ENCODE measurements around the gene EGFL7. TPM values are rescaled to one million over a fixed set of nuclear protein-coding genes. Genes with fewer than 3 reads are reported as not detected.

Gene EGFL7
- total RNA-seq, 1 donor: 2.4 TPM

DNA sequence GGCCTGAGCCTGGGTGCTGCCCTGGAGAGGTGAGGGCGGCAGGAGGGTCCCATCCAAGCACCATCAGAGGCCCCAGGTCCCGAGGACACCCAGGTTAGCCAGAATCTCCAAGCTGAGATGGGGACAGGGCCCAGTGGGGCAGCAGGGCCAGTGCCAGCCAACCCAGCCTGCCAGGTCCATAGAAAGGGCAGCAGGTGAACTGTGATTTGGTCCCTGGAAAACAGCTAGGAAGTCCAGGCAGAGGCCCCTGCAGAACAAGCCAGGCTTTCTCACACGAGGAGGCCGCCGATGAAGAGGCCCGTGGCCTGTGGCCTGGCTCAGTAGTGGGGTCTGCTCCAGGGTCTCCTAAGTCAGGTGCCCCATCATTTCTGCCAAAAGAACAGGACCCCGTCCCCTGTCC is 22.5 kb downstream of the EGFL7 start:
- DNase-seq (ENCODE audit: low read depth): no peak
- TF ChIP-seq CTCF (IDR thresholded peaks at IDR 0.05; ENCODE audit: insufficient read depth, low read length): no peak
- no peak overlapping the region for H3K4me3 ChIP-seq (ENCODE audit: low read depth, low read length)

DNA sequence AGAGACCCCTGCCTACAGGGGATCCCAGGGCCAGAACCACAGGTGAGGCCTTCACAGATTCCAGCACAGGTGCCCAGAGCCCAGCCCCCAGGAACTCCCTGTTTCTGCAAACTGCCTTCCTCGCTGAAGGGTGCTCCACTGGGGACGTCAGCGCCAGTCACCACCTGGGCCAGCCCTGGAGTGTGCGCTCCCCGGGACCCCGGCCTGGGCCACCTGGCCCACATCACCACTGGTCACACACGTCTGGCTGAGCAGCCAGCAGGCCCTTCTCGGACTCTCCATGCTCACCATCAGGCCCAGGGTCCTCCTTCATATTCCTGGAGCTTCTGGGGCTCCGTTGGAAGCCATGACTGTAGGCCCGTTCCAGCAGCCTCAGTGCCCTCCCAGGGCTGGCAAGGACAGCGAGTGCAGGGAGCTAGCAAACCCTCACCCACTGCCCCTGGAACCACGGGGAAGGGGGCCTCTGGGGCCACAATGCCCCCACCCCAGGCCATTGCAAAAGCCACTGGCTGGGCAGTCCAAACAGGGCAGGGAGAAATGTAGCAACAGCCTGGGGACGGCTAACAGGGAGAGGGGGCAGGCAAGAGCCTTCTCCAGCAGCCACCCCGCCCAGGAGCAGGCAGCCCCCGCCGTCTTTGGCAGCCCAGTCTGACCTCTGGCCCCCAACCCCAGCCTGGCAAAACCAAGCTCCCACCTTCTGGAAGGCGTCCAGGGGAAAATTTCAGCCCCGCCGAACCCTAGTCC is 23.2 kb downstream of the EGFL7 start:
- peak; percentile 27 for DNase-seq (ENCODE audit: low read depth)
- H3K4me3 ChIP-seq (ENCODE audit: low read depth, low read length): peak overlapping the region; percentile 78
- peak; percentile 23 for TF ChIP-seq CTCF (IDR thresholded peaks at IDR 0.05; ENCODE audit: insufficient read depth, low read length)

- no peak for DNase-seq (ENCODE audit: low read depth)
- peak overlapping the region; percentile 78 for H3K4me3 ChIP-seq (ENCODE audit: low read depth, low read length)
- TF ChIP-seq CTCF (IDR thresholded peaks at IDR 0.05; ENCODE audit: insufficient read depth, low read length): no peak
Observed at GRCh38 chr9:136686534-136686793, 23.7 kb downstream of the EGFL7 start.

- no peak for TF ChIP-seq CTCF (IDR thresholded peaks at IDR 0.05; ENCODE audit: insufficient read depth, low read length)
- DNase-seq (ENCODE audit: low read depth): peak; percentile 32
- peak within 1 kb of the TSS; percentile 78 for H3K4me3 ChIP-seq (ENCODE audit: low read depth, low read length)
Observed at GRCh38 chr9:136686794-136687711, 24.3 kb downstream of the EGFL7 start, which contains the start of gene AGPAT2. TSS of gene AGPAT2 (minus strand) at chr9:136687457. CDS start at chr9:136687357, 100 bp downstream.

DNA sequence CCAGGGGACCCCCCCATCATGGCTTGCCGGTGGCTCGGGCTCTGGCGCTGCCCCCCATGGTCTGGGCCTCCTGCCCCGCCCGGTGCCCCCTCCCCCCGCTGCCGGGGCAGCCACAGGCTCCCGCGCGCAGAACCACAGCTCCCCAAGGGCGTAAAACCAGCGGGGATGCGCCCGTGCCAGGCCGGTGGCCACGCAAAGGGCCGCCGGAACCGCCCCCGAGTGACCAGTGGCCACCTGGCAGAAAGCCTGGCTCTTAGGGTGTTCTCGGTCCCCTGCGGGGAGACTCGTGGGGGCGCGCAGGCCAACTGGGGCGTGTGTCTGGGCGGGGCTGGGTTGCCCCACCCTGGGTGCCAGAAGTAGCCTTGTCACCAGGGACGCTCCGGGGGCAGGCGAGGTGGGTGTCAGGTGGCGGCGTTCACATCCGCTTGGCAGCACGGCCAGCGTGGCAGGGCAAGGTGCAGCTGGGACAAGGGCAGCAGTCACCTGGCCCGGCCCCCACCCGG is 25.1 kb downstream of the EGFL7 start:
- no peak for TF ChIP-seq CTCF (IDR thresholded peaks at IDR 0.05; ENCODE audit: insufficient read depth, low read length)
- no peak for DNase-seq (ENCODE audit: low read depth)
- H3K4me3 ChIP-seq (ENCODE audit: low read depth, low read length): peak overlapping the region; percentile 28

DNA sequence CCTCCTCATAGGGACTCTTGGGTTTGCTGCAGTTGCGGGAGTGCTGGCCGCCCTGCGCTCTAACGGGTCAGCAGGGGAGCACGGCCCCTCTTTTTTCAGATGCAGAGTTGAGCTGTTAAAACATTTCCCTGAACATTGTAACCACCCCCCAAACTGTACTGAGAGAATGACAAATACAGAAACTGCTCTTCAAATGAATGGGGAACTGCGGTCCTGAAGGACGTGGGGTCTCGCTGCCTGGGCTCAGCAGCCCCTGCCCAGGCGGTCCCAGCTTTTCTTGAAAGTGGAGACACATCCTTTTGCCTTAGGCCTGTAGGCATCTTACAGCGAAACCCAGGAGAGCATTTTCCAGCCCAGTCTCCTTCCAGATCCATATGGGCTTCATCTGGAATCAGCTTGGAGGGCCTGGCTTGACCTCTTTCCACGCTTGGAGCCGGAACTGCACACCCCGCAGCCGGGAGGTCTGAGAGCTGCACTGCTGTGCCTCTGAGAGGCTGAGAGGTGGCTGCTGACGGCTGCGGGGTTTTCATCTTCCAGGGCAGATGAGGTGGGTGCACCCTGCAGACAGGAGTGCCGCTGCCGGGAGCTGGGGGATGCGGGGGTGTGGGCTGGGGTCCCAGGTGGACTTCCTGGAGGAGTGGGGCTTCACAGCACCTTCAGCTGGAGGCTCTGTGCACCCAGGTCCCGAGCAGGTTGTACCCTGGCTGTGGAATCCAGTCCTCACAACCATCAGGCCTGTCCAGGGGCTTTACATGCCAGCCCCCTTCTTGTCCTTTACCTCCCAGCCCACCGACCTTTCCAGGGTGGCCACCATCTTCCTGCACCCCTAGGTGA is 25.8 kb downstream of the EGFL7 start:
- DNase-seq (ENCODE audit: low read depth): no peak
- H3K4me3 ChIP-seq (ENCODE audit: low read depth, low read length): no peak overlapping the region
- no peak for TF ChIP-seq CTCF (IDR thresholded peaks at IDR 0.05; ENCODE audit: insufficient read depth, low read length)
